ENCODE measurements around the gene FGF9. TPM values are rescaled to one million over a fixed set of nuclear protein-coding genes. Genes with fewer than 3 reads are reported as not detected.
A peak's percentile ranks its signal among the peaks of the same experiment; 100 is the strongest.

Gene FGF9
- total and polyA plus RNA-seq, 7 experiments from 2014 or later = 0.19 to 5.6 (median 2.0) TPM

- H3K27ac ChIP-seq (ENCODE audit: low read depth, low read length) = no peak overlapping the region
- DNase-seq = no peak
- H3K4me3 Mint-ChIP-seq = no peak overlapping the region
- no peaks in the 10 kb centered on the region for H3K4me1 Mint-ChIP-seq
- ChIA-PET POLR2A (no interaction called here), CTCF (no interaction called here)
- H3K36me3 Mint-ChIP-seq = no peaks in the 10 kb centered on the region
- no peaks in the 10 kb centered on the region for H3K4me1 ChIP-seq (ENCODE audit: control insufficient read depth in 2 of 2, insufficient read depth in 2 of 2, low read length in 2 of 2)
- ATAC-seq = no peak
- no peaks in the 10 kb centered on the region for H3K27me3 ChIP-seq (ENCODE audit: control insufficient read depth in 2 of 2, insufficient read depth in 2 of 2, low read length in 2 of 2)
- H3K4me3 ChIP-seq (ENCODE audit: low read length) = no peak overlapping the region
- H3K36me3 ChIP-seq (ENCODE audit: control insufficient read depth in 2 of 3, insufficient read depth in 3 of 3, low read length in 3 of 3) = no peaks in the 10 kb centered on the region
- intact Hi-C loops (cut with micrococcal nuclease) = no loop called here
- H3K27ac Mint-ChIP-seq = no peak overlapping the region
- peaks cover 14 to 32% (median 25%) of the 10 kb centered on the region in 5 donors for H3K27me3 Mint-ChIP-seq
- peaks cover 0 to 5% (median 4%) of the 10 kb centered on the region in 3 experiments for H3K9me3 ChIP-seq (ENCODE audit: control insufficient read depth in 2 of 3, low read length in 3 of 3)
- H3K9me3 Mint-ChIP-seq = peaks cover 0 to 16% (median 3%) of the 10 kb centered on the region in 11 donors
Observed at GRCh38 chr13:21663197-21663596, 7.7 kb upstream of the FGF9 start.

GRCh38 chr13:21668732-21669275, 2.1 kb upstream of the FGF9 start:
- peak overlapping the region; percentile 92 for H3K4me3 ChIP-seq (ENCODE audit: low read length)
- peak overlapping the region in 7 of 9 donors; percentile 12 to 86 (median 78) for H3K27ac Mint-ChIP-seq
- peaks cover 0 to 3% (median 0%) of the 10 kb centered on the region in 11 donors for H3K9me3 Mint-ChIP-seq
- no peaks in the 10 kb centered on the region for H3K27me3 ChIP-seq (ENCODE audit: control insufficient read depth in 2 of 2, insufficient read depth in 2 of 2, low read length in 2 of 2)
- CTCF ChIA-PET = interaction anchor here (1.4 kb wide), 1 partner anchor 37 kb away, joined by 3 read pairs; no protein-coding TSS in a partner anchor
- H3K36me3 Mint-ChIP-seq = no peaks in the 10 kb centered on the region
- peak in 1 of 9 donors; percentile 11 for DNase-seq
- H3K27me3 Mint-ChIP-seq = peaks cover 5 to 66% (median 19%) of the 10 kb centered on the region in 5 donors
- no peaks in the 10 kb centered on the region for H3K9me3 ChIP-seq (ENCODE audit: control insufficient read depth in 2 of 3, low read length in 3 of 3)
- no peak overlapping the region for H3K27ac ChIP-seq (ENCODE audit: low read depth, low read length)
- POLR2A ChIA-PET = interaction anchor here (0.5 to 8.2 kb wide), 3 partner anchors 64 to 522 kb away, joined by 3 to 86 read pairs (median 5); partner anchors contain the start of gene MICU2
- H3K4me1 ChIP-seq (ENCODE audit: control insufficient read depth in 2 of 2, insufficient read depth in 2 of 2, low read length in 2 of 2) = peaks cover 19 to 26% of the 10 kb centered on the region in 2 donors
- peaks cover 27 to 39% (median 36%) of the 10 kb centered on the region in 7 donors for H3K4me1 Mint-ChIP-seq
- H3K4me3 Mint-ChIP-seq = peak overlapping the region; percentile 87 to 98 (median 92)
- ATAC-seq = no peak
- intact Hi-C loops (cut with micrococcal nuclease) = loop anchor here in 1 of 2 donors (1.0 to 5.0 kb wide), 2 partner anchors 609 to 967 kb away; partner anchors contain the start of gene IL17D
- H3K36me3 ChIP-seq (ENCODE audit: control insufficient read depth in 2 of 3, insufficient read depth in 3 of 3, low read length in 3 of 3) = no peaks in the 10 kb centered on the region

- Mint-ChIP-seq H3K27ac (peak overlapping the region; percentile 43 to 94 (median 78)), H3K27me3 (peaks cover 5 to 72% (median 15%) of the 10 kb centered on the region in 5 donors), H3K9me3 (peaks cover 0 to 3% (median 0%) of the 10 kb centered on the region in 11 donors), H3K4me3 (peak overlapping the region; percentile 88 to 98 (median 93)), H3K4me1 (peaks cover 27 to 43% (median 39%) of the 10 kb centered on the region in 7 donors), H3K36me3 (no peaks in the 10 kb centered on the region)
- intact Hi-C loops (cut with micrococcal nuclease) = loop anchor here (1.0 to 10.0 kb wide), 14 partner anchors 31 to 1907 kb away; partner anchors contain the start of genes ZDHHC20 (in 2 of the 2), EEF1AKMT1 (in 1 of the 2), IFT88 (in 1 of the 2) and ZMYM2 (in 1 of the 2)
- ChIA-PET POLR2A (interaction anchor here (0.8 to 8.2 kb wide), 7 partner anchors 17 to 391 kb away, joined by 3 to 86 read pairs (median 3); partner anchors contain the start of gene MICU2), CTCF (interaction anchor here (0.6 to 1.4 kb wide), 5 partner anchors 12 to 38 kb away, joined by 3 to 5 read pairs (median 3); no protein-coding TSS in a partner anchor)
- Histone ChIP-seq H3K36me3 (ENCODE audit: control insufficient read depth in 2 of 3, insufficient read depth in 3 of 3, low read length in 3 of 3) (no peaks in the 10 kb centered on the region), H3K4me1 (ENCODE audit: control insufficient read depth in 2 of 2, insufficient read depth in 2 of 2, low read length in 2 of 2) (peaks cover 19 to 26% of the 10 kb centered on the region in 2 donors), H3K4me3 (ENCODE audit: low read length) (peak overlapping the region; percentile 92), H3K9me3 (ENCODE audit: control insufficient read depth in 2 of 3, low read length in 3 of 3) (no peaks in the 10 kb centered on the region), H3K27ac (ENCODE audit: low read depth, low read length) (peak overlapping the region; percentile 4), H3K27me3 (ENCODE audit: control insufficient read depth in 2 of 2, insufficient read depth in 2 of 2, low read length in 2 of 2) (no peaks in the 10 kb centered on the region)
- ATAC-seq = peak; percentile 40
- DNase-seq = peak; percentile 38 to 61 (median 54)
Observed at GRCh38 chr13:21670006-21670882, 629 bp upstream of the FGF9 start.

GRCh38 chr13:21671620-21672286, 880 bp downstream of the FGF9 start:
- H3K27ac Mint-ChIP-seq = peak overlapping the region; percentile 0 to 94 (median 78)
- peaks cover 0 to 3% (median 0%) of the 10 kb centered on the region in 11 donors for H3K9me3 Mint-ChIP-seq
- H3K4me1 Mint-ChIP-seq = peaks cover 27 to 52% (median 46%) of the 10 kb centered on the region in 7 donors
- DNase-seq = peak in 5 of 9 donors; percentile 4 to 21 (median 16)
- Histone ChIP-seq H3K27ac (ENCODE audit: low read depth, low read length) (peak overlapping the region; percentile 48), H3K4me3 (ENCODE audit: low read length) (peak overlapping the region; percentile 92), H3K27me3 (ENCODE audit: control insufficient read depth in 2 of 2, insufficient read depth in 2 of 2, low read length in 2 of 2) (peaks cover 0 to 8% of the 10 kb centered on the region in 2 donors), H3K4me1 (ENCODE audit: control insufficient read depth in 2 of 2, insufficient read depth in 2 of 2, low read length in 2 of 2) (peaks cover 19 to 33% of the 10 kb centered on the region in 2 donors), H3K36me3 (ENCODE audit: control insufficient read depth in 2 of 3, insufficient read depth in 3 of 3, low read length in 3 of 3) (no peaks in the 10 kb centered on the region), H3K9me3 (ENCODE audit: control insufficient read depth in 2 of 3, low read length in 3 of 3) (no peaks in the 10 kb centered on the region)
- peak overlapping the region; percentile 88 to 98 (median 93) for H3K4me3 Mint-ChIP-seq
- ATAC-seq = no peak
- peaks cover 5 to 84% (median 26%) of the 10 kb centered on the region in 5 donors for H3K27me3 Mint-ChIP-seq
- ChIA-PET CTCF (interaction anchor here (1.2 kb wide), 1 partner anchor 34 kb away, joined by 5 read pairs; no protein-coding TSS in a partner anchor), POLR2A (interaction anchor here (0.8 to 8.2 kb wide), 5 partner anchors 33 to 535 kb away, joined by 3 to 86 read pairs (median 3); partner anchors contain the start of gene MICU2)
- no peaks in the 10 kb centered on the region for H3K36me3 Mint-ChIP-seq
- intact Hi-C loops (cut with micrococcal nuclease) = loop anchor here (1.0 to 10.0 kb wide), 18 partner anchors 33 to 1906 kb away; partner anchors contain the start of genes MICU2 (in 2 of the 2), ZDHHC20 (in 2 of the 2), EEF1AKMT1 (in 1 of the 2) and IFT88 (in 1 of the 2)

GRCh38 chr13:21672287-21672680, 1.4 kb downstream of the FGF9 start:
- peaks cover 29 to 52% (median 46%) of the 10 kb centered on the region in 7 donors for H3K4me1 Mint-ChIP-seq
- Histone ChIP-seq H3K27ac (ENCODE audit: low read depth, low read length) (no peak overlapping the region), H3K36me3 (ENCODE audit: control insufficient read depth in 2 of 3, insufficient read depth in 3 of 3, low read length in 3 of 3) (no peaks in the 10 kb centered on the region), H3K27me3 (ENCODE audit: control insufficient read depth in 2 of 2, insufficient read depth in 2 of 2, low read length in 2 of 2) (peaks cover 0 to 10% of the 10 kb centered on the region in 2 donors), H3K4me3 (ENCODE audit: low read length) (peak overlapping the region; percentile 92), H3K9me3 (ENCODE audit: control insufficient read depth in 2 of 3, low read length in 3 of 3) (no peaks in the 10 kb centered on the region), H3K4me1 (ENCODE audit: control insufficient read depth in 2 of 2, insufficient read depth in 2 of 2, low read length in 2 of 2) (peaks cover 19 to 33% of the 10 kb centered on the region in 2 donors)
- no peak for DNase-seq
- CTCF ChIA-PET = no interaction called here
- H3K9me3 Mint-ChIP-seq = peaks cover 0 to 3% (median 0%) of the 10 kb centered on the region in 11 donors
- no peaks in the 10 kb centered on the region for H3K36me3 Mint-ChIP-seq
- H3K27ac Mint-ChIP-seq = peak overlapping the region in 1 of 9 donors; percentile 65
- intact Hi-C loops (cut with micrococcal nuclease) = loop anchor here (2.0 to 10.0 kb wide), 10 partner anchors 173 to 1905 kb away; partner anchors contain the start of genes EEF1AKMT1 (in 1 of the 2), MRPL57 (in 1 of the 2), SKA3 (in 1 of the 2) and ZDHHC20 (in 1 of the 2)
- peaks cover 7 to 85% (median 24%) of the 10 kb centered on the region in 5 donors for H3K27me3 Mint-ChIP-seq
- peak overlapping the region; percentile 39 to 98 (median 92) for H3K4me3 Mint-ChIP-seq
- ATAC-seq = no peak
- POLR2A ChIA-PET = interaction anchor here (1.9 to 8.2 kb wide), 2 partner anchors 68 to 389 kb away, joined by 5 to 86 read pairs; partner anchors contain the start of gene MICU2

Measured in naive thymus-derived CD4-positive, alpha-beta T cell (primary cell).